ENCODE measurements around the gene BAAT. TPM values are rescaled to one million over a fixed set of nuclear protein-coding genes. Genes with fewer than 3 reads are reported as not detected.

BAAT gene
- total and polyA plus RNA-seq, 2 of the 4 experiments (the other 2 are of a cell fraction), result not detected

GRCh38 chr9:101359679-101360078 lies 25.1 kb downstream of the BAAT start:
- Histone ChIP-seq H4K5ac (ENCODE audit: low read depth, low read length) (no peak overlapping the region), H3K9ac (ENCODE audit: low read depth, low read length) (no peak overlapping the region), H3K36me3 (ENCODE audit: control insufficient read depth, insufficient read depth, low read length) (no peaks in the 10 kb centered on the region), H2BK15ac (ENCODE audit: low read depth, low read length) (no peak overlapping the region), H2AK5ac (ENCODE audit: low read depth, low read length) (no peak overlapping the region), H2BK5ac (ENCODE audit: low read depth, low read length, poor library complexity, severe bottlenecking) (no peak overlapping the region), H3K56ac (ENCODE audit: extremely low read depth, insufficient read depth, low read length) (no peak overlapping the region), H3K9me1 (ENCODE audit: insufficient read depth, low read length) (no peaks in the 10 kb centered on the region), H3K9me3 (ENCODE audit: control insufficient read depth, insufficient read depth, low read length) (no peaks in the 10 kb centered on the region), H4K8ac (ENCODE audit: low read depth in 2 of 2, low read length in 2 of 2) (no peak overlapping the region), H3K4me2 (ENCODE audit: low read depth, low read length) (no peak overlapping the region), H3K4me1 (ENCODE audit: control insufficient read depth, insufficient read depth, low read length) (no peaks in the 10 kb centered on the region), H4K91ac (ENCODE audit: insufficient read depth, low read depth, low read length) (no peak overlapping the region), H2BK20ac (ENCODE audit: low read depth, low read length) (no peak overlapping the region), H2AFZ (replicated peaks; ENCODE audit: low read length, poor library complexity) (no peak overlapping the region), H3K18ac (ENCODE audit: low read depth, low read length) (no peak overlapping the region), H3K14ac (replicated peaks; ENCODE audit: low read depth, low read length) (no peak overlapping the region), H3K27ac (ENCODE audit: insufficient read depth, low read length) (no peak overlapping the region), H3K4me3 (ENCODE audit: insufficient read depth, low read depth, low read length) (no peak overlapping the region), H3K79me1 (ENCODE audit: low read depth in 1 of 2, low read length in 2 of 2) (no peaks in the 10 kb centered on the region), H2BK120ac (ENCODE audit: low read depth, low read length) (no peak overlapping the region), H3K27me3 (ENCODE audit: control insufficient read depth, insufficient read depth, low read length) (no peaks in the 10 kb centered on the region), H4K20me1 (ENCODE audit: insufficient read depth, low read length) (no peaks in the 10 kb centered on the region), H2AK9ac (replicated peaks; ENCODE audit: low read depth, low read length, poor library complexity) (no peak overlapping the region), H3K23ac (ENCODE audit: low read depth, low read length) (no peak overlapping the region), H3K4ac (ENCODE audit: low read depth, low read length) (no peak overlapping the region)
- CTCF ChIA-PET, result no interaction called here
- POLR2A ChIA-PET (ENCODE audit: unreplicated experiment), result no interaction called here
- DNase-seq (no peak), ATAC-seq (ENCODE audit: low read depth) (no peak)
- intact Hi-C loops (cut with micrococcal nuclease) (no loop called here), in situ Hi-C loops (cut with MboI; ENCODE audit: low sequenced_read_pairs) (no loop called here), dilution Hi-C loops (cut with HindIII; ENCODE audit: low sequenced_read_pairs, unreplicated experiment) (no loop called here)
- BruUV-seq (replicated peaks), result no TSS peak
- TF ChIP-seq BHLHE40 (IDR thresholded peaks at IDR 0.05; ENCODE audit: low read depth, low read length) (no peak), ELK1 (IDR thresholded peaks at IDR 0.05; ENCODE audit: borderline replicate concordance, low read depth, low read length) (no peak), POLR2A (IDR thresholded peaks at IDR 0.05; ENCODE audit: low read depth, low read length) (no peak), FOS (IDR thresholded peaks at IDR 0.05; ENCODE audit: low read depth, low read length) (no peak), RCOR1 (IDR thresholded peaks at IDR 0.05; ENCODE audit: insufficient replicate concordance, low read length) (no peak), MAFK (IDR thresholded peaks at IDR 0.05; ENCODE audit: low read depth, low read length) (no peak), RFX5 (IDR thresholded peaks at IDR 0.05; ENCODE audit: low read depth, low read length) (no peak), RAD21 (IDR thresholded peaks at IDR 0.05; ENCODE audit: low read length) (no peak), SMC3 (IDR thresholded peaks at IDR 0.05; ENCODE audit: low read depth, low read length) (no peak), NFE2L2 (IDR thresholded peaks at IDR 0.05; ENCODE audit: low read depth, low read length) (no peak), MXI1 (IDR thresholded peaks at IDR 0.05; ENCODE audit: borderline replicate concordance, low read depth, low read length) (no peak), CHD1 (IDR thresholded peaks at IDR 0.05; ENCODE audit: low read depth, low read length) (no peak), MAZ (IDR thresholded peaks at IDR 0.05; ENCODE audit: borderline replicate concordance, low read depth, low read length) (no peak), CEBPB (IDR thresholded peaks at IDR 0.05; ENCODE audit: low read depth, low read length) (no peak), CTCF (conservative IDR thresholded peaks at IDR 0.05; ENCODE audit: low read depth, low read length) (no peak)
- TF ChIP-seq, protein P1, sequence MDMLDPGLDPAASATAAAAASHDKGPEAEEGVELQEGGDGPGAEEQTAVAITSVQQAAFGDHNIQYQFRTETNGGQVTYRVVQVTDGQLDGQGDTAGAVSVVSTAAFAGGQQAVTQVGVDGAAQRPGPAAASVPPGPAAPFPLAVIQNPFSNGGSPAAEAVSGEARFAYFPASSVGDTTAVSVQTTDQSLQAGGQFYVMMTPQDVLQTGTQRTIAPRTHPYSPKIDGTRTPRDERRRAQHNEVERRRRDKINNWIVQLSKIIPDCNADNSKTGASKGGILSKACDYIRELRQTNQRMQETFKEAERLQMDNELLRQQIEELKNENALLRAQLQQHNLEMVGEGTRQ (IDR thresholded peaks at IDR 0.05; ENCODE audit: low read depth, low read length), result no peak
- WGBS, 2 experiments (ENCODE audit: extremely low coverage in 2 of 2, insufficient read length in 1 of 2), result no CpG with 5 or more reads among the region's 1 CpG

Data from IMR-90 (cell line).